ENCODE results near the gene JAG1. TPM values are rescaled to one million over a fixed set of nuclear protein-coding genes. Genes with fewer than 3 reads are reported as not detected.

JAG1 gene
- total and polyA plus RNA-seq, 2 donors (not counting 3 experiments of a cell fraction or from before 2014, with no cell fraction given): 19.7 to 37.0 TPM

- no TSS peak for BruUV-seq (replicated peaks)
- CTCF ChIA-PET: no interaction called here
- no peaks in the 10 kb centered on the region for H3K4me1 ChIP-seq (ENCODE audit: control insufficient read depth, extremely low read depth, insufficient read depth, low read length)
Observed at GRCh38 chr20:10701607-10702006, 27.8 kb upstream of the JAG1 start.

More at GRCh38 chr20:10701607-10702006, 27.8 kb upstream of the JAG1 start:
- H3K36me3 ChIP-seq (ENCODE audit: control insufficient read depth in 2 of 2, extremely low read depth in 1 of 2, insufficient read depth in 2 of 2, low read length in 2 of 2): no peaks in the 10 kb centered on the region
- no peaks in the 10 kb centered on the region for H3K9me1 ChIP-seq (replicated peaks; ENCODE audit: control insufficient read depth, extremely low read depth, insufficient read depth, low read length)
- H3K4me2 ChIP-seq (ENCODE audit: insufficient read depth, low read length): no peak overlapping the region
- dilution Hi-C loops (cut with MboI; ENCODE audit: extremely low pct_ligation_motif_present, low sequenced_read_pairs) (no loop called here), intact Hi-C loops (cut with micrococcal nuclease) (no loop called here)
- no peak overlapping the region for H3K27ac ChIP-seq (ENCODE audit: insufficient read depth, low read depth, low read length)
- H3K9ac ChIP-seq (replicated peaks; ENCODE audit: extremely low read depth, insufficient read depth, low read length): no peak overlapping the region
- DNase-seq (ENCODE audit: low read depth, low spot score) (no peak), FAIRE-seq (no peak)
- no peak overlapping the region for H2AFZ ChIP-seq (ENCODE audit: low read depth, low read length)
- POLR2A ChIA-PET: no interaction called here
- TF ChIP-seq JUN (IDR thresholded peaks at IDR 0.05; ENCODE audit: borderline replicate concordance, insufficient read depth, insufficient read length, low read depth): no peak
- TF ChIP-seq CTCF (IDR thresholded peaks at IDR 0.05; ENCODE audit: extremely low read depth in 1 of 2, insufficient read depth in 1 of 2, low read depth in 1 of 2, low read length in 2 of 2): no peak
- no peak for TF ChIP-seq MYC (IDR thresholded peaks at IDR 0.05; ENCODE audit: low read depth, low read length)
- TF ChIP-seq MAX (IDR thresholded peaks at IDR 0.05; ENCODE audit: insufficient read depth, insufficient read length): no peak
- no peak for TF ChIP-seq EZH2 (IDR thresholded peaks at IDR 0.05; ENCODE audit: borderline replicate concordance, low read depth, low read length, severe bottlenecking)
- no peak for TF ChIP-seq GATA2 (IDR thresholded peaks at IDR 0.05; ENCODE audit: insufficient read depth, insufficient read length, low read depth, low read length)
- H4K20me1 ChIP-seq (replicated peaks; ENCODE audit: control insufficient read depth, extremely low read depth, insufficient read depth, low read length): no peaks in the 10 kb centered on the region
- H3K4me3 ChIP-seq (replicated peaks in 1 of 3; ENCODE audit: insufficient read depth in 1 of 3, low read depth in 1 of 3, low read length in 3 of 3): no peak overlapping the region
- H3K9me3 ChIP-seq (replicated peaks; ENCODE audit: control insufficient read depth, insufficient read depth, low read length): no peaks in the 10 kb centered on the region
- no peaks in the 10 kb centered on the region for H3K27me3 ChIP-seq (ENCODE audit: control insufficient read depth in 2 of 2, insufficient read depth in 2 of 2, low read length in 2 of 2)
- no peaks in the 10 kb centered on the region for H3K79me2 ChIP-seq (ENCODE audit: control insufficient read depth, insufficient read depth, low read length)

Measured in endothelial cell of umbilical vein (primary cell).